Myocyte (in vitro differentiated cells): ENCODE measurements around the gene HSD3B2. TPM values are rescaled to one million over a fixed set of nuclear protein-coding genes. Genes with fewer than 3 reads are reported as not detected.

Experiments used
- DNase-seq: peaks from one replicate; pipeline ENCODE4 v3.0.0-alpha.2; 2012; ENCODE audit warnings: low read depth
- total RNA-seq: library from RNA; depleted of rRNA; stranded (reverse); fragments of >200 nt; gene quantifications from 2 replicates; pipeline ENCODE4 v1.2.3, GENCODE V29; 2014

The HSD3B2 gene
- total RNA-seq, 1 donor from 2014 or later = not detected

DNA sequence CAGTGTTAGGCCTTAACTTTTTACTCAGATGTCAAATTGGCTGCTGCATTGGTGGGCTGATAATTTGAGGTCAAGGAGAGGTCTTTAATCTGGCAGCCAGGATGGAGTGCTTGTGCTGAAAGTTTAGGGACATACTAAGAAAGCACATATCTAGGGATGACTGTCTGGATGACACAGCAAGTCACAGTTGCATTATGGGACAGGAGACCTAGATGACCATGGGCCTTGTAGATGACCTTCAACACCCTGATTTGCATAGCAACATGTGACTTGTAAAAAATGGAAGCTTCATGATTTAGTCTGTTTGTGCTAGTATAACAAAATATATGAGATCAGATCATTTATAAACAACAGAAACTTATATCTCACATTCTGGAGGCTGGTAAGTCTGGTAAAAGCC, 18.0 kb upstream of the HSD3B2 start:
- no peak for DNase-seq

DNA sequence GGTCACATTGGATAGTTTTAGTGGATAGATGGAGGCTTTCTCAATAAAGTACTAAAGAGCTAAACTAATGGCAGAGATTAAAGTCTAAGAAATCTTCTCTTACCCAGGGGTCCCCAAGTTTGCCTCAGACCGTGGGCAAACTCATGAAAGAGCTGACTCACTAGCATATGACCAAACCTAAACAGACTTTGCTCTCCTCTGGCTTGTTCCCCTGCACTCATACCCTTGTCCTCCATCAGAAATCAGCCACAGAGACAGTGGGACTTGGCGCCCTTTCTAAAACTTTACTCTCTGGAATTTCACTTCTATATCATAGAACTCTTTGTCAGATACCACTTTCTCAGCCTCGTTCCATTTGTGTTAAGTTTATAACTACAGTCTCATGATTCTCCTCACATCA, 17.0 kb upstream of the HSD3B2 start:
- DNase-seq = no peak

DNA sequence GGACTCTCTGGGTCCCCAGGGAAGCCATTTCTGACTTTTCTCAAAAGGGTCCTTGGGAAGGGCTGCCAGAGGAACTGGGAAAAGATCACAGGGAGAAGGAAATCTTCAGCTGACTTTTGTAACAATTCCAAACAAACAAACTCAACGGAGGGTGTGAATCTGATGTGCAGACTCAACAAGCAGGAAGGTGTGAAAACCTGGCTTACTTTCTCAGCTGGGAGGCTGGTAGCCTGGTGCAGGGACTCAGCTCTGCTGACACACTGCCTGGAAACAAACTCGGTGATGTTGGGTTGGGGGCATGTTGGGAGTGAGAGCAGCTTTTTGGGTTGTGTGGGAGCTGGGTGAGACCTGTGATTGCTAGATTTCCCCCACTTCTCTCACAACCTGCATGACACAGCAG, 10.2 kb upstream of the HSD3B2 start:
- no peak for DNase-seq

DNA sequence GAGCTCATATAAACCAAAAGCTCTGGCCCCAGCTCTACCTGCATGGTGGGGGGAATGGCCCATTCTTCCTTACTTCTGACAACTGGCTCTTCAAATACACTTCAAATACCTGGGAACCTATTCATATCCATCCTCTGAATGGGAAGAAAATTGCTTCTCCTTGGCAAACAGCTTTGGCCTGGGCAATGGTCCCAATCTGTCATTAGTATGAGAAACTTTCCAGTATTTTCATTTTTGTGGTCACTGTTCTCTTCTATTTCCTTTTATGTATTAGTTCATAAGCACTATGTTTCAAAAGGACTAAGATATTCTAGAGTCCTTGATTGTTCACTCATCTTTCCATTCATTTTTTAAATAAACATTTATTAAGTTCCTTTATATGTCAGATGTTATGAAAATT, 5.2 kb upstream of the HSD3B2 start:
- DNase-seq = peak; percentile 35

DNA sequence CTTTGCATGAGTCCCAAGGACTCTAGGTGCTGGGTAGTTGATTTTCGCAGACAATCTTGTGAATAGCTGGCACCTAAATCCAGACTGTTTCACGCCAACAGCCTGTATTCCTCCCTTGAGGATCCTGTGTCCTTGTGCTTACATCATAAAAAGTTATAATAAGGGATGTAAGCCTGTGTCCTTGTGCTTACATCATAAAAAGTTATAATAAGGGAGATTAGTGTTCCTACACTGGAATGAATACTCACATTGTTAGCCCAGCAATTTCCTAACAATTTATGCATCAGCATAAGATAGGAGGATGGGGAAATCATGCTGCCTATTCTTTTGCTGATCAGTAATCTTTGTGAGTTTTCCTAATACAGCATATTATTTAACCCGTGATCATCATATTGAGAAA, 4.0 kb upstream of the HSD3B2 start:
- DNase-seq = no peak

DNA sequence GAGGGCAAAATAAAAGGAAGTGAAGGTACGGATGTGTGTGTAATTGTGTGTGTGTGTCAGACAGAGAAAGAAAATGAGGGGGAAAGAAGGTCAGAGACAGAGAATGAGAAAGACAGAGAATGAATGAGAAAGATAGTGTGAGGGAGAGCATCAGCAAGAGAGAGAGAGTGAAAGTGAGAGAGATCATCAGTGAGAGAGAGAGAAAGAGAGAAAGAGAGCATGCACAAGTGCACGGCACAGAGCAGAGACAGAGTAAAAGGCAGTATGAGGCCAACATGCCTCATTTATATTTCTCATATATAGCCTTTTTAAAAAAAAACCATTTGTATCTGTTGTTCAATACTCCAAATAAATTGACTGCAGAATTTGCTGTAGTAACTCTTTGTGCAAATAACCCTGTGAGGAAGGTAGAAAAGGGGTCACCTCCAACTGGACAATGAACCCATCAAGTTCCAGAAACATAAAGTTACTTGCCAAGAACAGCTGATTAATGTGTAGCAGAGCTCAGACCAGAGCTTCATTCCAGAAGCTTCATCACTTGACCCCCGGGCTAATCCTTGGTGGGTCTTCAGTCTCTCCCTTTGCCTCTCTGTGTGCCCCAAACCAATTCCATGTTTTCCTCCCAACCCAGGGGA, 1.2 kb downstream of the HSD3B2 start:
- no peak for DNase-seq

DNA sequence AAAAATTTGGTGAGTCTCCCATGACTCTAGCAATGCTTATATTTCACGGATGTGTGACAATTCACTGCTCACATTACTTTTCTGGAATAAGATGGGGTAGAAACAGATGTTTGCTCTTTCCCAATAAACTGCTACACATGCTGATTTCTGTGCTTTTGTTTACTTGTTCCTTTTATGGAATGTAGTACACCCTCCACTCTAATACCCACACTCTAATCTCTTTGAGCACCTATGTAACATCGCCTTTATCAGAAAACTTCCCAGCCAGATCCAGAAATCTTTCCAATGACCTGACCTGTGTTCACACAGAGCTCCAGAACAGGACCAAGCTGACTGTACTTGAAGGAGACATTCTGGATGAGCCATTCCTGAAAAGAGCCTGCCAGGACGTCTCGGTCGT, 4.2 kb downstream of the HSD3B2 start:
- no peak for DNase-seq

DNA sequence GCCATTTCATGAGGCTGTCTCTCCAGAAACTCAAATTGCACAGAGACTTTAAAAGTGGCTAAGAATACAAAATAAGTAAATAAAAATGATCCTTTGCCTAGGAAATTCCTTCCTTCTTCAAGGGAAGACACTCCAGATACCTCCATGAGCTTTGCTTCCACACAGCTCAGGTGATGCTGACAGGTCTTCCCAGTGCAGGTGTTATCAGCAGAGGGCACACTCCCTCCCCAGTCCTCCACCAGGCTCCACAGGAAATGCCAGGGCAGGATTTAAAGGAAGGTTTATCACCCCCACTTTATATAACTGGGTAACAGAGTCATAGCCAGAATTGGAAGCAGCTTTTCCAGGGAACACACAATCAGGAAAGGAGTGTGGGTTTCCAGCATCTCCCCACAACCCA, 5.7 kb downstream of the HSD3B2 start:
- DNase-seq = no peak

DNA sequence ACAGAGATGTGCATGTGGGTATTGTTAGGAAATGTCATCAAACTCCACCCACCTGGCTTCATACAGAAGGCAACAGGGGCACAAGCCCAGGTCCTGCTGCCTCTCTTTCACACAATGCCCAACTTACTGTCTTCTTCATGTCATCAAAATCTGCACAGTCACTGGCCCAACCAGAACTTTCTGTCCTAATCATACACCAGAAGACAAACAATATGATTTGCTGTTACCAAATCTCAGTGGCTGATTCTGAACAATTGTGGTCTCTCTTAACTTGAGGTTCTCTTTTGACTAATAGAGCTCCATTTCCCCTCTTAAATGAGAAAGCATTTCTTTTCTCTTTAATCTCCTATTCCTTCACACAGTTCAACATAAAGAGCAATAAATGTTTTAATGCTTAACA, 7.7 kb downstream of the HSD3B2 start:
- DNase-seq = no peak

DNA sequence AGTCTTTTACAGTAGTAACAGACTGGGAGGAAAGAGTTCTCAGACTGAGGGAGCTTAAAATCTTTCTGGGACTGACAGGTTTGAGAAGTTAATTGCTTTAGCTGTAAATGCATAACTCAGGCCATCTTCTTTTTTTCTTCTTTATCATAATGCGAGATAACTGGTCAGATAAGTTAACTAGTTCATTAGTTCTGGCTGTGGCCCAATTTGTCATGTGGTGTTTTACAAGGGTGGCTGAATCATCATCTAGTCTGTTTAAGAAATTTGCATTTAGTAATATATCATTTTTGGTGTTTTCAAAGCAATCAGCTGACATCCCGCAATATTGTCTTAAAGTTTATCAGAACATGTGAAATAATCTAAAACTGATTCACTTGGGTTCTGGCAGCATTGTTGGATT, 14.0 kb downstream of the HSD3B2 start:
- DNase-seq = no peak

DNA sequence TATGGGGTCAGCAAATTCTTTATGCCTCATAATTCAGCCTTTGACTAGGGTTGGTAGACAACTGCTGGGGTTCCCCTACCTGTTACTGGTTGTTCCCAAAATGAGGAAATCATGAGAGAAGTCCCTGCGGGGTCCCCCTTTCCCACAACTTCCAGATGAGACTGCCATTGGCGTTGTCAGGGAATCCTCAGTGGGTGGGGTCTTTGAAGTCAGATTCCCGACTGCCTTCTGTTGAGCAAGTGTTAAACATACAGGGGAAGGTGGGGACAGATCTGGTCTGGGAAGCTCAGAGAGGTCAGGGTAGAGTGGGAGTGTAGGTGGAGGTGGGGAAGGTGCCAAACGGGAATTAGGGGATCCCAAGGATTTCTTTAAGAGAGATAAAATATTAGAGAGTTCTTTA, 14.7 kb downstream of the HSD3B2 start:
- DNase-seq = no peak

DNA sequence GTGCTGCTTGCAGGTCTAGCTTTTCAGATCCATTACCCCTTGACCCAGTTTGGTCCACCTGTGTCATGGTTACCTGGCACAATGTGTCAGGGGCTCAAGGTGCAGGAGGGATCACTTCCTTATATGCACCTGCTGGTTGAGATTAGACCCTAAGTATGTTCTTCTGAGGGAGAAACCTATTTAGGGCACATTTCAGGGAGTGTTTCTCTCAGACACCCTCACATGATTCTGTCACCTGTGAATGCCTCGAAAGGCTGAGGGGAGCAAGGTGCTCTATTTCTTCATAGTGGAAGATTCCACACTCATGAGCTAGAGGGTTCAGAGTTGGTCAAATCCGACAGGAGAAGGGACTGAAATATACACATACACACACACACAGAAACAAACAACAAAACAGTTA, 15.5 kb downstream of the HSD3B2 start:
- no peak for DNase-seq

DNA sequence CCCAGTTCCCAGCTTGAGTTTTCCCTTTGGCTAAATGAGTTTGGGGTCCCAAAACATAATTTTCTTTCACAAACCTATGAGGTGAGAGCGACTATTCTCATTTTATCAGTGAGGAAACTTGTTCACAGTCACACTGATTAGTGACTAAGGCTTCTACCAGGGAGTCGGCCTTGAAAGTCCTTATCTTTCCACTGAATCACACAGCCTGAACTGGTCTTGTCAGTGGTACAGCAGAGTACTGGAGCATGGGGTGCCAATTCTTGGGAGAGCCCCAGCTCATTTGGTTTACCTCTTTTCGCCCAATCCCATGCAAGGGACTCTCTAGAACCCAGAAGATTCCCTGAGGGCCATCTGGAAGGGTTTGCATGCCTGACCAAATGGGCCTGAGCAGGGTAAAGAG, 16.9 kb downstream of the HSD3B2 start:
- DNase-seq = no peak

DNA sequence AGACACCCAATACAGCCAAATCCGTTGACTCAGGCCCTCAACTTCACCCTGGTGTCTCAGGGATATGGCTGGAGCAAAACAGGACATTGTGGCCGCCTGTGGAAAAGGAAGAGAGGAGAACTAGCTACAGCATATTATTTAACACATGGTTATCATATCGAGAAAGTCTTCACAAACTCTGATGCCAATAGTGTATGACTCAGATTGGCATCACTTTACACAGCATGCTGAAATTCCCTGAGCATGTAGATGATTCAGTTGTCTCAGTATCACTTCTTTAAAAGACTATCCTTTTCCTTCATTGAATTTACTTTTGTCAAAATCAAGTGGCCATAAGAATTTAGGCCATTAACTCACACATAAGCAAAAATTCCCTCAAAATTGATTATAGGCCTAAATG, 20.1 kb downstream of the HSD3B2 start:
- DNase-seq = peak; percentile 22

DNA sequence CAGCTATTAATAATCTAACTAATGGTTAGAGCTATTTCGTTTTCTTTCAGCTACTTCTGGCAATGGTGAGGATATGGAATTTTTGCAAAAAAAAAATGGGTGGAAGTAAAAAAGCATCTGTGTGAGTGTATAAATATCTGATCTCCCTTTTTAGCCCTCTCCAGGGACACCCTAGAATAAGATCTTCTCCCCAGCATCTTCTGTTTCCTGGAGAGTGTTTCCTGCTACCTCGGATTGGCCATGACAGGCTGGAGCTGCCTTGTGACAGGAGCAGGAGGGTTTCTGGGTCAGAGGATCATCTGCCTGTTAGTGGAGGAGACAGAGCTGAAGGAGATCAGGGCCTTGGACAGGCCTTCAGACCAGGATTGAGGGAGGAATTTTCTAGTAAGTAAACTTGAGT, 23.8 kb downstream of the HSD3B2 start:
- DNase-seq = no peak

DNA sequence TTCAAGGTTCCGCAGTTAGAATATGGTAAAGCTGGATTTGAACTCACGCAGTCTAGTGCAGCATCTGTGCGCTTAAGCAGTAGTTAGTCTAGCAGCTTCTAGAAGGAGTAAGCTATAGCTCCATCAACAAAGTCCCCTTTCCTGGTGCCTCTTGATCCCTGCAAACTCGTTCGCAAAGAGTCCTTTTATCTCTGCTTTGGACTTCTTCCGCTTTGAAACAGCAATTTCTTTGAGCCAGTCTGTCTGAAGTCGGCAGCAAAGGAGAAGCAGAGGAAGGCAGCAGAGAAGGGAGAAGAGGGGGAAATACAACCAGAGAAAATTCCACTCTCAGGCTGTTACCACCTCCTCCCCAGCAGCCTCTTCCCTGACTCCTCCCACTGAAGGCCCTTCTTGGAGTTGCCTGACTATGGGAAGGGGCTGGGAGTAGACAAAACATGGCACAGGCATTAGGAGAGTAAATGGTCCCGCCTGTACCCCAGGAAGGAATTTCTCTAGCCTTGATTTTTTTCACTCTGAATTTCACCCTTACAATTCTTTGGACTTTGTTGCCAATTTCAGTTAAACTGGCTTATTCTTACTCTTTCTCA, 25.9 kb downstream of the HSD3B2 start:
- DNase-seq = no peak

DNA sequence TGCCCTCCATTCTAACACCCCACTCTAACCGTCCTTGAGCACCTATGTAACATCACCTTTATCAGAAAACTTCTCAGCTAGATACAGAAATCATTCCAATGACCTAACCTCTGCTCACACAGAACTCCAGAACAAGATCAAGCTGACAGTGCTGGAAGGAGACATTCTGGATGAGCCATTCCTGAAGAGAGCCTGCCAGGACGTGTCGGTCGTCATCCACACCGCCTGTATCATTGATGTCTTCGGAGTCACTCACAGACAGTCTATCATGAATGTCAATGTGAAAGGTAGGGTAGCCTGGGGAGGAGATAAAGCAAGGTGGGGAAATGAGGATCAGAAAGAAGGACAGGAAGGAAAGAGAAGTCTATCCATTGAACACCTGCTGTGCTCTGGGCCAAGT, 27.8 kb downstream of the HSD3B2 start:
- no peak for DNase-seq

DNA sequence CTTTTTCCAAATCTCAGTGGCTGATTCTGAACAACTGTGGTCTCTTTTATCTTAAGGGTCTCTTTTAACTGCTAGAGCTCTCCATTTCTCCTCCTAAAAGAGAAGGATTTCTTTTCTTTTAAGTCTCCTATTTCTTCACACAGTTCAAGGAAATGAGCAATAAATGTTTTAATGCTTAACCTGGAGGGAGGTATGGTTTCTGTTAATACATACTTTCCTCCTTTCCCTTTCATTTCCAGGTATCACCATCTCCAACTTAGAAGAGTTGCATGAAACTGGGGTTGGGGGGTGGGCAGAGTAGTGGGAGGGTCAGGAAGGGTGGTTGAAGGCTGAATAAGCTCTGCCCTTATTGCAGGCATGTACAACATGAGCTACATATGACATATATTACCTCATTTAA, 31.4 kb downstream of the HSD3B2 start:
- DNase-seq = no peak

DNA sequence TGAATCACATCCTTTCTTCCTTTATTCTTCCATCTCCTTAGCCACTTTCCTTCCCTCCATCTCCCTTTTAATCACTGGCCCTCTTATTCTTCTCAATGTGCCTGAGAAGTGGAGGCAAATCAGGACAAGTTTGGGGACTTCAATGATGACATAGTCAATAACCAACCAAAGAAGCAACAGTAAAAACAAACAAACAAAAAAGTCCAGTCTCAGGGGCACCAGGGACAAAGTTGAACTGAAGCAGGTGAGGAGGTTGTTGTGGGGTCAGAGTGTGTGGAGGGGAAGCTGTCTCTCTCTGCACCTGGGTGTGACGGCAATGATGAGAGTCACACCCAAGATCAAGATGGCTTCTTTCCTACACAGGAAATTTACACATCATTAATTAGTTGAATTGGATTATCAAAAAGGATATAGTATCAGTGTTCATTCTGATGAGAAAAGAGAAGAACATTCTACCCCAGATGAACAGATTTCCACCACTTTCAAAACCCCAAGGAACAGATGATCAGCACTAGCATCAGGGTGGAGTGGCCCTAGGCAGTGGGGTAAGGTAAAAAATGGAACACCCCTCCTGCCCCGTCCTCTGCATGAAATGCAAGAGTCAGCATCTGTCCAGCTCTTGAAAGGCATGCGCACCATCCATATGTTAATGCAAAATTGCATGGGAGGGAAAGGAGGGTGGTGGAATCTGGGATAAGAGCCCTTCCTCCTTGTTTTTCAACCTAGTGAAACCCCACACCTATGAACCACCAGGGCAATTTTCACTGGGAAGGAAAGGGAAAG, 32.6 kb downstream of the HSD3B2 start:
- no peak for DNase-seq

DNA sequence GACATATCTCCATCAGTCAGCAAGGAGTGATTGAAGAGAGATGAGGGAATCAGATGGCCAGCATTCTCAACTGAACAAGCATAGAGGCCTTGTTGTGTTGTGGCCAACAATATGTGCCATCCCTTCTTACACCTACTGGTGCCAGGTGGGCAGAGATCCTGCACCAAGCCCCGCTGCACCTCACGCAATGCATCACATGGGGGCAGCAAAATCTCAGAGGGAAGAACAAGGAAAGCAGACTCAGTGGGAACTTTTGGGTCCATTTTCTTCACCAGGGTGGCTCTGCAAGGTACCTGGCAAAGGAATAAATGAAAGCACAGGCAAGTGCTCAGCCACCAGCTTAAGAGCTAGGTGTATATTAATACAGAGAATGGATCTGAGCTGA, 33.2 kb downstream of the HSD3B2 start:
- DNase-seq = no peak

DNA sequence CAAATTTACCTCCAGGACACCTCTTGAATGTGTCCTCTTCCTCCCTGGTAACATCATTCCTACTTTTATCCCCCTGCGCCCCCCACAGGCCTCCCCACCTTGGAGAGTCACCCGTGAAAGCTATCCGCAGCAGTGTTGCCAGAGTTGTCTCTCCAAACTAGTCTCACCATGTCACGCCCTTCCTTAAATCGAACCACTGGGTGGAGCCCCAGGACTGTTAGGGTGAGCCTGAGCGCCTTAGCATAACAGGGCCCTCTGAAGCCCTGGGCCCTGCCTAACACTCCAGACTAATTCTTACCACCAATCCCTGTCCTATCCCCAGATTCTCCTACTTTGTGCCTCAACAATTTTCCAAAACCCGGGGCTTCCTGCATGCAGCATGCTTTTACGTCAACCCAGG, 35.0 kb downstream of the HSD3B2 start:
- peak; percentile 9 for DNase-seq

DNA sequence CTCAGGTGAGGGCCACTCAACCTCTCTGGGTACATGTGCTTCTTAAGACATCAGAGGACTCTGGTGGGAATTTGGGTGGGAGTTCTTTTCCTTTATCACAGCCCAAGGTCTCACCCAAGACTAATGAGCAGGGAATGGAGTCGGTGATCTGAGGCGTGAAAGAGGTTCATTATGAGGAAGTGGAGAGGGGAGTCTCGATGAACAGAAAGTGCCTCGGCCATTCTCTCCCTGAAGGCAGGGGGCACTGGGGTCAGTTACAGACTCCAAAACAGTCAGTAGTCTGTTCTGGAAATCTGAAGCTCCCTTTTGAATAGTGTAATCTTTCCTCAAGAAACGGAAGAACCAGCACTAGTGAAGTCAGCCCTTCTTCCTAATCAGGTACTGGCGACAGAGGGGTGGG, 36.2 kb downstream of the HSD3B2 start:
- no peak for DNase-seq

DNA sequence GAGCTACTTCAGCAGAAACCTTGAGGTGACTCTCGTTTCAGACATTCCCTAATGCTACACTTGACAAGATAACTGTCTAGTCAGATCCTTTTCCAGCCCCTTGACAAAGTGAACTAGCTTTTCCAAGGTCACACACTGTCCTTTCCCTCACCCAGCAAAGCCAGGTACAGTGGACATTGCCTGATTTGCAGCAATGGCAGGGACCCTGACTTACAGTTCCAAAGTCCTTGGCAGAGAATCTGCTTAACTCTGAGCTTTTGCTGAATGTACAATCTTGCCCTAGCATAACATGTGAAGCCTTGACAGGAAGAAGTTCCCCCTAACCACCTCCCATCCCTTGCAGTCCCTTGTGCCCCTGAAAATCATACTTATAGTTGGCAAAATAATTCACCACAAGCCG, 37.1 kb downstream of the HSD3B2 start:
- no peak for DNase-seq
